H1 (cell line): ENCODE data around the gene DEDD2.

Source experiments
- YY1 ChIP-seq: IDR thresholded peaks from 2 replicates; pipeline ENCODE4 v1.6.1; 2011; ENCODE audit warnings: low read depth, mild to moderate bottlenecking, low read length
- TF ChIP-seq, protein P1 (sequence below), 3 experiments: IDR thresholded peaks; 1 replicate in 2 of 3; 2 replicates in 1 of 3; pipeline versions ENCODE4 v1.5.1 to v1.6.1; 2011; ENCODE audit warnings: low read length in 3 of 3, mild to moderate bottlenecking in 3 of 3, inconsistent platforms in 2 of 3, low read depth in 1 of 3, moderate library complexity in 1 of 3; ENCODE audit not compliant: insufficient read depth in 1 of 3; ENCODE audit errors: control extremely low read depth in 1 of 3

DNA sequence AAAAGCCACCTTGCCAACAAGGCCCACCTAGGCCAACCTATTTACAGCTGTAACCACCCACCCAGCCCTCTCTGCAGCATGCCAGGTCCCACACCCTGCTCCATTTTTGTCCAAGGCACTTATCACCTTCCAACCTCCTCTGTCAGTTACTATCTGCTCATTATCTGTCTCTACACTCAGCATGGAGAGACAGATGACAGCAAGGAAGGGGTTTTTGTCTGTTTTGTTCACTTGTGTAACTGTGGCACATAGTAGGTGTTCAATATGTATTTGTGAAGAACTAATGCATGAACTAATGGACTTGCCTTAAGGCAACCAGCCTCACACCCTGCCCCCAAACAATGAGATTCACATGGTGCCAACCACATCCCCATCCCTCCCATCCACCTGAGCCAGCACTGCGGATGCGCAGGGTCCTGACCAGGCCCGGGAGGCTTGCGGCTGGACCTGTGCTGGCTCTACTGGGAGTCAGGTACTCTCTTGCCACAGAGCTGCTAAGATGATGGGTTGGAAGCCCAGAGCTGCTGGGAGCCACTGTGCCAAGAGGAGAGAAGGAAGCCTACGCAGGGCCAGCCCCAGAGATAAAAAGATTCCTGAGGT lies 17.3 kb downstream of the DEDD2 start:
- TF ChIP-seq YY1: no peak
- TF ChIP-seq, protein P1, sequence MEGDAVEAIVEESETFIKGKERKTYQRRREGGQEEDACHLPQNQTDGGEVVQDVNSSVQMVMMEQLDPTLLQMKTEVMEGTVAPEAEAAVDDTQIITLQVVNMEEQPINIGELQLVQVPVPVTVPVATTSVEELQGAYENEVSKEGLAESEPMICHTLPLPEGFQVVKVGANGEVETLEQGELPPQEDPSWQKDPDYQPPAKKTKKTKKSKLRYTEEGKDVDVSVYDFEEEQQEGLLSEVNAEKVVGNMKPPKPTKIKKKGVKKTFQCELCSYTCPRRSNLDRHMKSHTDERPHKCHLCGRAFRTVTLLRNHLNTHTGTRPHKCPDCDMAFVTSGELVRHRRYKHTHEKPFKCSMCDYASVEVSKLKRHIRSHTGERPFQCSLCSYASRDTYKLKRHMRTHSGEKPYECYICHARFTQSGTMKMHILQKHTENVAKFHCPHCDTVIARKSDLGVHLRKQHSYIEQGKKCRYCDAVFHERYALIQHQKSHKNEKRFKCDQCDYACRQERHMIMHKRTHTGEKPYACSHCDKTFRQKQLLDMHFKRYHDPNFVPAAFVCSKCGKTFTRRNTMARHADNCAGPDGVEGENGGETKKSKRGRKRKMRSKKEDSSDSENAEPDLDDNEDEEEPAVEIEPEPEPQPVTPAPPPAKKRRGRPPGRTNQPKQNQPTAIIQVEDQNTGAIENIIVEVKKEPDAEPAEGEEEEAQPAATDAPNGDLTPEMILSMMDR (IDR thresholded peaks at IDR 0.05; ENCODE audit: control extremely low read depth in 1 of 3, insufficient read depth in 1 of 3, low read depth in 1 of 3, low read length in 3 of 3): no peak
